NCI-H748 (cell line): Measurements from ENCODE around the gene RIOK1.
"Not testable (repeated sequence)": the region's sequence is repeated elsewhere in the genome, so short reads cannot be mapped to it uniquely, and the experiment has no call there.

Experiments used
- DNase-seq: peaks from one replicate; lab custom pipeline; 2025; ENCODE audit not compliant: unreplicated experiment; lab: John Stamatoyannopoulos, UW

RIOK1 gene

DNA sequence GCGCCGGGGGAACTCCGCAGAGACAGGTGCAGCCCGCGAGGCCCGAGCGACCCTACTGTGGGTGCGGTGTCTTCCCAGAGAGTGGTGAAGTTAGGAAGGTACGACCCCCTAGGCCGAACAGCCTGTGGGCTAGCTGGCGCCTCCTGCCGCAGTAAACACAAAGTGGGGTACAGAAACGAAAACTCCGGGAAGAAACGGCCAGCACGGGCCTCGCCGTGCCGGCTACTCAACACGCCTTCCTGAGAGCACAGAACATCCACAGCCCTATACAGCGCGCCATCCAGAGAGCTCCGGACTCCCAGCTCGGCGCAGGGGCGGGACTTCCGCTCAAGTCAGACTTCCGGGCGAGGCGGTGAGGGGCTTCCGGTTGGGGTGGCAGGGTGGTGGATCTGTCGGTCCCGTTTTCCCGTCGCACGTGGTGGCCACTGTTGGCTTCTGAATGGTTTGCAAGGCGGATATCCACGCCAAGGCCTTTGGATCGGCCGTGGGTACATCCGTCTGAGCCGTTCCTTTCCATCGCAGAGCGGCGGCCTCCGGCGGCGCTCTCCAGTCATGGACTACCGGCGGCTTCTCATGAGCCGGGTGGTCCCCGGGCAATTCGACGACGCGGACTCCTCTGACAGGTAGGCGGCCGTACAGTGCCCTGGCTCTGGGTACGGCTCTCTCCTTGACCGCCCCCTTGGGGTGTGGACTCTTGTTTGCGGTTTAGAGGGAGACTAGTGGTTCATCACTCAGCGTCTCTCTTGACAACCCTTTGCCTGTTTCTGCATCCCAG lies at the start of gene RIOK1, which contains the start of gene CAGE1:
TSS of gene RIOK1 (plus strand) at position 358 of the 775 bp plus-strand sequence. CDS start at position 553, 195 bp downstream.
TSS of gene CAGE1 (minus strand) at position 292 of the 775 bp plus-strand sequence. CDS start 2,569 bp downstream, outside the sequence.
- DNase-seq, result peak; percentile 96

DNA sequence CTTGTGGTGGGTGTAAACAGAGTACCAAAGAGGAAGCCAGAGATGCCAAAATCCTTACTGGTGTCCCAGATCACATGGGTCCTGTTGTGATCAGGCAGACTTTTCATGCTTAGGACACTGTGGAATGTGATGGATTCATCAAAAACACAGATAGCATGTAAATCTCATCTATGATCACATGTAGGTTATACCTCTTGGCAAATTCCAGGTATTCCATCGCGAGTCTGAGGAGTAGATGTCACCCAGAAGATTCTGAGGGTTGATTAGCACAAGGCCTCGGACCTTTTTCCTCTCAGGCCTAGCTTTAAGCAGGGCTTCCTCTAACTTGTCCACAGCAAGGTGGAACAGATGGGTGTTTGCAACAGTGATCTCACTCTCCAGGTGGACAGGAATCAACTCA lies 48.3 kb upstream of the RIOK1 start:
- DNase-seq, result no peak

DNA sequence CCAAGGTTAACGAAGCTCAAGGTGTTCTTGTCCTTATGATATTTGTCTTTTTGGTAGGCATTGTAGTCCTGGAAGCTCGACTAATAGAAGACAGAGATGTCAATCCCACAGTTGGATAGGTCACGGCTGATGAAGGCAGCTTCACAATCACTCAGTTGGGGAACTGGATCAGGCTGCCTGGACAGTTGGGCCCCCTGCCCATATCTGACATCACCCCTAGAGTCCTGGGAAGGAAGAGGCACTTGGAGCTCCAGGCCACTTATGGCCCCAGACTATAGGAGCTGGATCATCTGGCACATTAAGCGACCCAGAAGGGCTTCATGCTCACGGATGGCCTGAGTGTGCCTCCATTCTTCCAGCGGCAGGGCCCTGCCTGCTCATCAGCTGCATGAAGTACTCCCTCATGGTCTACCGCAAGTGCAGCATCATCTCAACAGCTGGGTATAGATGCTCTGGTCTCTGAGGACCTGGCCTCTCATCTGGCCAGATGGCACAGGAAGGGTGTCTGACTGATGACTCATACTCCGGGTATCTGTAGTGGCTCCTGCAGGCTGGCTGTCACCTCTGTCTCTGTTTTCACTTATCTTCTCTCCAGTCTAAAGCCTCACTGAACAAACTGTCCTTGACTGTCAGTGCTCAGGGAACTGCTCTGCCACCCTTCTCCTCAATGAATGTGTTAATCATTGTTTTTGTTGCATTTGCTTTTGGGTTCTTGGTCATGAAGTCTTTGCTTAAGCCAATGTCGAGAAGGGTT lies 47.4 kb upstream of the RIOK1 start:
- DNase-seq, result no peak

DNA sequence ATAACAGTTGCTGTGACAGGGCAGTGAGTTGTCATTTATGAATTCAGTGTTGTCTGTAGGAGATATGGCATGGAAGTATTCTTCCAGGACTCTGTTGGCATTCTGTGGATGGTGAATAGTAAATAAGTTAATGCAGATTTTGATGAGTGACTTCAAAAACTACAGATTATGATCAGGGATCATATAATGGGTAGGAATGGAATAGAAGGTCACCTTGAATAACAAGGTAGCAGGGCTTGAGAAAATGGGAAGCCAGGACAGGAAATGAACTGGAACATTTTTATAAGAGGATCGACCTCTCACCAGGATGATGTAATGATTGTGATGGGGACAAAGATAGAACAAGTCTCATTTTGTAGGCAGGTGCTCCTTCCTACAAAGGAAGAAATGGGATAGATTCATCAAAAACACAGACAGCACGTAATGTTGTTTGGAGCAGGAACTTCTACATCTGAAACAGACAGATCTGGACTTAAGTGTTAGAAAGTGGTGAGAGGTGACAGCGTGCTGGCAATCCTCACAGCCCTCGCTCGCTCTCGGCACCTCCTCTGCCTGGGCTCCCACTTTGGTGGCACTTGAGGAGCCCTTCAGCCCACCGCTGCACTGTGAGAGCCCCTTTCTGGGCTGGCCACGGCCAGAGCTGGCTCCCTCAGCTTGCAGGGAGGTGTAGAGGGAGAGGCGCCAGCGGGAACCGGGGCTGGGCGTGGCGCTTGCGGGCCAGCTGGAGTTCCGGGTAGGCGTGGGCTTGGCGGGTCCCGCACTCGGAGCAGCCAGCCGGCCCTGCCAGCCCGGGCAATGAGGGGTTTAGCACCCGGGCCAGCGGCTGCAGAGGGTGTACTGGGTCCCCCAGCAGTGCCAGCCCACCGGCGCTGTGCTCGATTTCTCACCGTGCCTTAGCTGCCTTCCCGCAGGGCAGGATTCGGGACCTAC lies 45.8 kb upstream of the RIOK1 start:
- DNase-seq, result no peak

DNA sequence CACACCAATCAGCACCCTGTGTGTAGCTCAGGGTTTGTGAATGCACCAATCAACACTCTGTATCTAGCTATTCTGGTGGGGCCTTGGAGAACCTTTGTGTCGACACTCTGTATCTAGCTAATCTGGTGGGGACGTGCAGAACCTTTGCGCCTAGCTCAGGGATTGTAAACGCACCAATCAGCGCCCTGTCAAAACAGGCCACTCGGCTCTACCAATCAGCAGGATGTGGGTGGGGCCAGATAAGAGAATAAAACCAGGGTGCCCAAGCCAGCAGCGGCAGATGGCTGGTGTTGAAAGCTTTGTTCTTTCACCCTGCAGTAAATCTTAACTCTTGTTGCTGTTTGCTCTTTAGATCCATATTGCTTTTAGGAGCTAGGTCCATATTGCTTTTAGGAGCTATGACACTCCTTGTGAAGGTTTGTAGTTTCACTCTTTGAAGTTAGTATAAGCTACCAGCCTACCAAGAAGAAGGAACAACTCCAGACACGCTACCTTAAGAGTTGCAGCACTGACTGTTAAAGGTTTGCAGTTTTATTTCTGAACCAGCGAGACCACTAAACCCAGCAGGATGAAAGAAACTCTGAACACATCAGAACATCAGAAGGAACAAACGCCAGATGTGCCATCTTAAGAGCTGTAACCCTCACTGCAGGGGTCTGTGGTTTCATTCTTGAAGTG lies 44.7 kb upstream of the RIOK1 start:
- not testable (repeated sequence) for DNase-seq

DNA sequence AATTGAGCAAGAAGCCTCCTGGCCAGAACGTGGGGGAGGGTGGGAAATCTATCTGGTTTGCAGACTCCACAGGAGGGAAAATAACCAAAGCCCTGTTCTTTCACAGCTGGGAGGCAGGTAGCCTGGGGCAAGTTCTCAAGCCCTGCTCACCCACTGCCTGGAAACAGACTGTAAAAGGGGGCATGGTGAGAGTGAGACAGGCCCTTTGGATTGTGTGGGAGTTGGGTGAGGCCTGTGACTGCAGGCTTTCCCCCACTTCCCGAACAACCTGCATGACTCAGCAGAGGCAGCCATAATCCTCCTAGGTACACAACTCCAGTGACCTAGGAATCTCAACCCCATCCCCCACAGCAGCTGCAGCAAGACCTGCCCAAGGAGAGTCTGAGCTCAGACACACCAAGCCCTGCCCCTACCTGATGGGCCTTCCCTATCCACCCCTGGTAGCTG lies 42.0 kb upstream of the RIOK1 start:
- peak; percentile 28 for DNase-seq

DNA sequence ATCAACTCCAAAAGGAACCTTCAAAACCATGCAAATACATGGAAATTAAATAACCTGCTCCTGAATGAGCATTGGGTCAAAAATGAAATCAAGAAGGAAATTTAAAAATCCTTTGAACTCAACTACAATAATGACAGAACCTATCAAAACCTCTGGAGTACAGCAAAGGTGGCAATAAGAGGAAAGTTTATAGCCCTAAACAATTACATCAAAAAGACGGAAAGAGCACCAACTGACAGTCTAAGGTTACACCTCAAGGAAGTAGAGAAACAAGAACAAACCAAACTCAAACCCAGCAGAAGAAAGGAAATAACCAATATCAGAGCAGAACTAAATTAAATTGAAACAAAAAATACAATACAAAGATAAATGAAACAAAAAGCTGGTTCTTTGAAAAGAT lies 39.0 kb upstream of the RIOK1 start:
- DNase-seq, result not testable (repeated sequence)

DNA sequence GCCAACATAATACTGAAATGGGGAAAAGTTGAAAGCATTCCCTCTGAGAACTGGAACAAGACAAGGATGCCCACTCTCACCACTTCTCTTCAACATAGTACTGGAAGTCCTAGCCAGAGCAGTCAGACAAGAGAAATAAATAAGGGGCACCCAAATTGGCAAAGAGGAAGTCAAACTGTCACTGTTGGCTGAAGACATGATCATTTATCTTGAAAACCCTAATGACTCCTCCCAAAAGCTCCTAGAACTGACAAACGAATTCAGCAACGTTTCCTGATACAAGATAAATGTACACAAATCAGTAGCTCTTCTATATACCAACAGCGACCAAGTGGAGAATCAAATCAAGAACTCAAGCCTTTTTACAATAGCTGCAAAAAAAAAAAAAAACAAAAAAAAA lies 37.7 kb upstream of the RIOK1 start:
- not testable (repeated sequence) for DNase-seq

DNA sequence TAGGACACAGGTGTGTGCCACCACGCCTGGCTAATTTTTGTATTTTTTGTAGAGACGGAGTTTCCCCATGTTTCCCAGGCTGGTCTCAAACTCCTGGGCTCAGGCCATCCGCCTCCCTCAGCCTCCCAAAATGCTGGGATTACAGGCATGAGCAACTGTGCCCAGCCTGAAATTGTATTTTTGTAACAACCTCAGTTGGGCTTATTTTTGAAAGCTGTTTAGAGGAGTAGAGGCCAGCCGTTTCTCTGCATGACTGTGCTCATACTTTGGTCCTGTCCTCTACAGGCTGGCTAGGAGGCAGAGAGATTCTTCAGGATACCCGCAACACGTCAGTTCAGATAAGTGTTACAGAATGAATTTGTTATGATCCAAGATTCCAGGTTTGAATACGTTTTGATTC lies 22.2 kb upstream of the RIOK1 start:
- DNase-seq, result no peak

DNA sequence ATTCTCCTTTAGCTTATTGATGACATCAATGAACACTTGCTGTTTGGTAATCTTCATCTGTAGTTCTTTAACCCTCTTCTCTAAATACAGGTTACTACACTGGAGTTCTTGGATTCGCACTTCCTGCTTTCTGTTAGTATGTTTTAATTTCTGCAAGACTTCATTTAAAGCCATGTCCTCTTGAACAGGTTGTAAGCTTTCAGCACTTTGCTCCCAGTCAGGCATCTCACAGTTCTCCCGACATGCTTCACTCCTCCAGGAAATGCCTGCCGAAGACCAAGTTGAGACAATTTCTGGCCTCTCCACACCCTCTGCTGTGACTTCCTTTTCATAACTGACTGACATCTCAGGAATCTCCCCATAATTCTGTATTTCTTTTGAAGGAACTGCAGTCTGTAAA lies 15.9 kb upstream of the RIOK1 start:
- no peak for DNase-seq

DNA sequence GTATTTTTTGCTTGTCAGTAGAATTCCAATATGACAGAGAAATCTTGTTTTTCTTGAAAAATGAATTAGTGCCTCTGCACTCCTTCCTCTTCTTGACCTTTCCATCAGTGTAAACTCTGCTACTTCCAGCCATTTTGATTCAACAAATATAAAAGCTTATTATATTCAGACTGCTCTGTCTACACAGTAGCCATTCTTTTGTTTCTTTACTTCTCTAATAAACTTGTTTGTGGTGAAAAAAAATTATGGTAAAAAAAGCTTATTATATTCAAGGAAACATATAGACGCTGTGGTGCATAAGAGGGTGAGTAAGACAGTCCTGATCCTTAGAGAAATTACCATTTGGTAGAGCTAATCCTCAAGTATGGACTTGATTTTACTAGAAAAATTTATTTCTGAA lies 11.6 kb upstream of the RIOK1 start:
- DNase-seq, result no peak

DNA sequence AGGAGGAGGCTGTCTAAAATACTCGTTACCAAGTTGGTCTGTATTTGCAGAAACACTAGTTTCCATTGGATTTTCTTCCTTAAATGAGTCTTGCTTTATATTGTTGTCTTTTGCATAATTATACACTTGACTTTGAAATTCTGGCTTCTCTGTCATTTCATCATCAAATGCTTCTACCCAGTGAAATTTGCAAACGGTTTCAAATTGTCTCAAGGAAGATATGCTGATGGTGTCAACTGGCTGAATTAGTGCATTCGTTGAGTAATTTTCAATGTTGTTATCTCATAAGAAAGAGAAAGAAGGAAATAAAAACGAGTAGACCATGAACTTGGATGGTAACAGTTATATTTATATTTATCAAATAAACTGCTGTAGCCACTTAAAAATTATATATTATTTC lies 10.9 kb upstream of the RIOK1 start:
- no peak for DNase-seq

DNA sequence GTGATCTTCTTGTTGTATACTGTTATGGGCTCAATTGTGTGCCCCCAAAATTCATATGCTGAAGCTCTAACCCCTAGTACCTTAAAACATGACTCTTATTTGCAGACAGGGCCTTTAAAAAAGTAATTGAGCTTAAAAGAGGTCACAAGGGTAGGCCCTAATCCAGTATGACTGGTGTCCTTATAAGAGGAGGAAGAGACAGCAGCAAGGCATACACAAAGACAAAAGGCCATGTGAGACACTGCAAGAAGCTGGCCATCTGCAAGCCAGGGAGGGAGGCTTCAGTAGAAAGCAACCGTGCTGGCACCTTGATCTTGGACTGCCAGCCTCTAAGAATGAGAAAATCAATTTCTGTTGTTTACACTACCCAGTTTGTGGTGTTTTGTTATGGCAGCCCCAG lies 8.5 kb upstream of the RIOK1 start:
- DNase-seq, result no peak

DNA sequence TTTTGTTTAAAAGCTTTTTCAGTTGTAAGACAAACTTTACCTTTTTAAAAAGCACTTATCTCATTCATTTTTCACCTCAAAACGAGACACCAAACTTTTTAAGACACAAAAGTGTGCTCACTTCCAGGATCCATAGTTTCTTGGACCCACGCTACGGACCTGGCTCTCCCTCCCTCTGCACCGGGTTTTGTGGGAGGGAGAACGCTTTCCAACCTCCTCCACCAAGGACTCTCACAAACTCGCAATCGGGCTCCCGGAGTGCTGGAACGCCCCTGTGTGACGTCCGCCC lies 502 bp upstream of the RIOK1 start:
- DNase-seq, result no peak

DNA sequence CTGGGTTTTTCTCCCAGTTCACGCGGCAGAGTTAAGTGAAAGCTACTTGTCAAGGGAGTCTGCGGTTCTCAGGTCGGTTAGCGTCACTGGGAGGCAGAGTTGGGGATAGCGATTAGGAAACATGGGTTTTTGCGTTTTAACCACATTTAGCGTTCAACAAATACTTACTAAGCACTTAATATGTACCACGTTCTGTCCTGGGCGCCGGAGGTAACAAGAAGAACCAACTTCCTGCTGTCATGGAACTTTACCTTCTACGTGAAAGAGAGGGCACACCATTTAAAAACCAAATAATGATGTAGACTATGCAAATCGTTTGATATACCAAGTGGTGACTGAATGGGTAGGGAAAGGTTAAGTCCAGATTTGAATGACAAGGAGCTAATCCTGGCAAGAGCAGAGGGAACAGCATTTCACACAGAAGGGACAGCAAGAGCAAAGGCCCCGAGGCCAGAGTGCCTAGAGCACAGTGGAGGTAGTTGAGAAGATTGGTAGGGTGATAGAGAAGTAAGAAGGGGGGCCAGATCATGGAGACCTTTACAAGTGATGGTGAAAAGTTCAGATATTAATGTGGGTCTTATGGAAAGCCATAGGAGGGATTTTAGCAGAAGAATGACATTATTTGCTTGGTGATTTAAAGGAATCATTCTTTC lies 744 bp downstream of the RIOK1 start:
- DNase-seq, result no peak

DNA sequence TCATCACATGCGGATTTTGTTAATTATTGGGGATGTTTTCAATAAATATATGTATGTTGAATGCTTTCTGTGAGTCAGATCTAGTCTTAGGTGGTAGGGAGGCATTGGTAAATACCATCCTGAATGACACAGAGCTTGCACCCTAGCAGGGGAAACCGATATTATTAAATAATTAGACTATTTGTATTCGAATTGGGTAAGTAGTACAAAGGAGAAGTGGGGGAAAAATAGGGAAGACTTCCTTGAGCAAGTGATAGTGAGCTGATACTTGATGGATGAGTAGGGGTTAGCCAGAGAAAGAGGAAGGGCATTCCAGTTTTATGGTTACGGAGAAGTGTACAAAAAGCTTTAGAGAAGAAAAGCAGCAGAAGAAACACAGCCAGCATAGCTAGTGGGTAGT lies 1.5 kb downstream of the RIOK1 start:
- no peak for DNase-seq

DNA sequence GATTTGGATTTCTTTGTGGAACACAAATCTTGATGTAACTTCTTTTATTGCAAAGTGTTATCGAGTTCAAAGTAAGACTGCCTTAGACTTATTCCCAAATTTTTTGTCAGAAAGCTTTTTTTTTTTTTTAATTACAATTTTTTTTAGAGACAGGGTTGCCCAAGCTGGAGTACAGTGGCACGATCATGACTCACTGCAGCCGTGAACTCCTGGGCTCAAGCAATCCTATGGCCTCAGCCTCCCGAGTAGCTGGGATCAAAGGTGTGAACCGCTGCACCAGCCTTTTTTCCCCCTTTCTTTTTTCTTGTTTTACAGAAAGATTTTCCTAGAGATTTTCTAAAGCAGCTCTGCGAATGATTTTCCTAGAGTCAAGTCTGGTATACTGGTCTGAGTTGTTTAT lies 2.8 kb downstream of the RIOK1 start:
- no peak for DNase-seq

DNA sequence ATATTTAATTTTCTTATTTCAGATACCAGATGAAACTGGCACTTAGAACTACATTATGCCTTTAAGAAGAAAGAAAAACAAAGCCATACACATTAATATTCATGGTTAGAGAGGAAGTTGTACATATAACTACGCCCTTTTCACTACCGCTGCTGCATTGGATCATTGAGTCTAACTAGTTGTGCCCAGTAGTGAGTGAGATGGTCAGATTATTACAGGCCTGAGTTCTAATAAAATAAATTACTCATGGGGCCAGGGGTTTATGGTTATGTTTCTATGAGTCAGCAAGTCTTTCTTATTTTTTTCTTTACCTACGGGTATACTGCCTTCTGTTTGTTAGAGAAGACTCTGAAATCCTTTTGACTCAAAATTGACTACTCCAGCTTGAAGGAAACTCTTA lies 11.5 kb downstream of the RIOK1 start:
- no peak for DNase-seq

DNA sequence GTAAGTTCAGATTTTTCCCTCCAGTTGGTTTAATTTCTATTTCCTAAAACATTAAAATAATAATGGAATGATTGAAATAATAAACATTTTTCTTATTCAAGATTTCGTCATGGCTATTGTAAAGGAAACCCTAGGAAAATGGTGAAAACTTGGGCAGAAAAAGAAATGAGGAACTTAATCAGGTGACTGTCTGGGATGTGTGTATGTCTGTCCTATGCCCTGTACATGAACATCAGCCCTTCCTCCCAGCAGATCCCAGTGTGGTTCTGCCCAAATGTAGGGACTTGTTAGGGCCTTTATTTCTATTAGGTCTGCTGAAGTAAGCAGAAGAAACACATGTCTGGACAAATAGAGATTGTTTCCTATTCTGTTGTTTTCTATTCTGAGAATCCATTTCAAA lies 13.1 kb downstream of the RIOK1 start:
- DNase-seq, result no peak

DNA sequence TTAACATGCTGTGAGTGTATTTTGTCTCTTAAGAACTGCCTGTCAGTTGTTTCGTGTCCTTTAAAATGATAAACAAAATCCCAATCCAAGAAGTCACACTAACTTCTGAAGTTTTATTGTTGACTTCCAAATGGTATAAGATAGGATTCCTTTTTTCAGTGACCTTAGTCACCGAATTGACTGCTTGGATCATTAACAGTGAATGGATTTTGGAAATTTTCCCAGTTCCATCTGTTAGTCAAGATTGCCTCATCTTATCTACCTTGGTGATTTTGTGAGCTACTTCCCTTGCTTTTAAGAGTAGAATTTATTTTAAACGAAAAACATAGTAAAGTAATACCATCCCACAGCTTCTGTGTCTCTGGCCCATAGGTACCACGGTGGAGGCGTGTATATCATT lies 14.9 kb downstream of the RIOK1 start:
- DNase-seq, result no peak
